CD4-positive, alpha-beta T cell treated with Interleukin-15 for 4 hours (primary cell): ENCODE measurements around the gene XPO4.
"Not testable (repeated sequence)": the region's sequence is repeated elsewhere in the genome, so short reads cannot be mapped to it uniquely, and the experiment has no call there.

ENCODE experiments used
- DNase-seq: peaks from one replicate; pipeline ENCODE4 v3.0.0-alpha.2; 2020; ENCODE audit warnings: low spot score

Gene XPO4

DNA sequence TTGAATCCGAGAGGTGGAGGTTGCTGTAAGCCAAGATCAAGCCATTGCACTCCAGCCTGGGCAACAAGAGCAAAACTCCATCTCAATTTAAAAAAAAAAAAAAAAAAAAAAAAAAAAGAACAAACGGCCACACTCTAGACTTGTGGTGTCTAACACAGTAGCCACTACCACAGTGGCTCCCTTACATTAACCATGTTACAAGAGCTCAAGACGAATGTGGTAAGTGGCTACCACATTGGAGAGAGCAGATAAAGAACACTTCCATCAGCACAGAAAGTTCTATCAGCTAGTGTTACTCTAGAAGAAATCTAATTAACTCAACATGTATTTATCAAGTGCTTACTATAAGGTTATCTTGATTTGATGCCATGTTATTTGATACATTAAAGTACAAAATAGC lies 11.5 kb downstream of the XPO4 start:
- no peak for DNase-seq

DNA sequence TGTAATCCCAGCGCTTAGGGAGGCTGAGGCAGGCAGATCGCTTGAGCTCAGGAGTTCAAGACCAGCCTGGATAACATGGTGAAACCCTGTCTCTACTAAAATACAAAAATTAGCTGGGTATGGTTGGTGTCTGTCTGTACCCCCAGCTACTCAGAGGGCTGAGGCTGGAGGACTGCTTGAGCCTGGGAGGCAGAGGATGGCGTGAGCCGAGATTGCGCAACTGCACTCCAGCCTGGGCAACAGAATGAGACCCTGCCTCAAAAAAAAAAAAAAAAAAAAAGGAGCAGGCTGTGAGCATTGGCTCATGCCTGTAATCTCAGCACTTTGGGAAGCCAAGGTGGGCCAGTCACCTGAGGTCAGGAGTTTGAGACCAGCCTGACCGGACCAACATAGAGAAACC lies 12.0 kb downstream of the XPO4 start:
- not testable (repeated sequence) for DNase-seq

GRCh38 chr13:20882206-20882605 lies 20.3 kb downstream of the XPO4 start:
- no peak for DNase-seq

GRCh38 chr13:20877902-20878301 lies 24.6 kb downstream of the XPO4 start:
- DNase-seq: no peak

DNA sequence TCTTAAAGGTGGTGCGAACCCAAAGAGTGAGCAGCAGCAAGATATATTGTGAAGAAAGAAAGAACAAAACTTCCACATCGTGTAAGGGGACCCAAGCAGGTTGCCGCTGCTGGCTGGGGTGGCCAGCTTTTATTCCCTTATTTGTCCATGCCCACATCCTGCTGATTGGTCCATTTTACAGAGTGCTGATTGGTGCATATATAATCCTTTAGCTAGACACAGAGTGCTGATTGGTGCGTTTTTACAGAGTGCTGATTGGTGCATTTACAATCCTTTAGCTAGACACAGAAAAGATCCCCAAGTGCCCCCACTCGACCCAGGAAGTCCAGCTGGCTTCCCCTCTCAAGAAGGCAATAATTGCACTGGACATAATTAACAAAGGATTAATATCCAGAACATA lies 25.7 kb downstream of the XPO4 start:
- not testable (repeated sequence) for DNase-seq

- DNase-seq: not testable (repeated sequence)
Measured at GRCh38 chr13:20874439-20874838, 28.1 kb downstream of the XPO4 start.

- no peak for DNase-seq
Measured at GRCh38 chr13:20873348-20873747, 29.2 kb downstream of the XPO4 start.

GRCh38 chr13:20870829-20871228 lies 31.7 kb downstream of the XPO4 start:
- no peak for DNase-seq

GRCh38 chr13:20869540-20869939 lies 33.0 kb downstream of the XPO4 start:
- DNase-seq: no peak

DNA sequence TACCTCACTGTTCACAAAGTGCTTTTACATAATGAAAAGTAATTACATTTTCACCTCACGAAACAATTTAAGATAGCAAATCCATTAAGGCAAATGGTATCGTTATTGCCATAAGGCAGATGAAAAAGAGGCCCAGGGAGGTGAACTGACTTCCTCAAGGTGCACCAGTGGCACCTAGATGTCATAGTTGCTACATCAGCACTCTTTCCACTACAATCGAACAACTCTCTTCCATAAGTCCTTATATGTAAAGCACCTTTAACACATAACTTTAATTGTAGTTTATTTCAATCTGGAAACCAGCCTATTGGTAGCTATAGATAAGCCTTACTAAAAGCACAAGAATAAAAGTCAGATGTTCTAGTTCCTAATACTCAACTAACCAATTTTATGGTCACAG lies 35.1 kb downstream of the XPO4 start:
- no peak for DNase-seq

DNA sequence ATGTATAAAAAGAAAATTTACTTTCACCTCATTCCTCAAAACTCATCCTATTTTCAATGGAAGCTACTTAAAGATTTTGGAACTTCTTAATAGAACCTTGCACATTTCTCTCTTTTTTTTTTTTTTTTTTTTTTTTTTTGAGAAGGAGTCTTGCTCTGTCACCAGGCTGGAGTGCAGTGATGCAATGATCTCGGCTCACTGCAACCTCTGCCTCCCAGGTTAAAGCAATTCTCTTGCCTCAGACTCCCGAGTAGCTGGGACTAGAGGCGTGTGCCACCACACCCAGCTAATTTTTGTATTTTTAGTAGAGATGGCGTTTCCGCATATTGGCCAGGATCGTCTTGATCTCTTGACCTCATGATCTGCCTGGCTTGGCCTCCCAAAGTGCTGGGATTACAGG lies 40.9 kb downstream of the XPO4 start:
- DNase-seq: not testable (repeated sequence)

- DNase-seq: no peak
Measured at GRCh38 chr13:20860844-20861243, 41.7 kb downstream of the XPO4 start.

DNA sequence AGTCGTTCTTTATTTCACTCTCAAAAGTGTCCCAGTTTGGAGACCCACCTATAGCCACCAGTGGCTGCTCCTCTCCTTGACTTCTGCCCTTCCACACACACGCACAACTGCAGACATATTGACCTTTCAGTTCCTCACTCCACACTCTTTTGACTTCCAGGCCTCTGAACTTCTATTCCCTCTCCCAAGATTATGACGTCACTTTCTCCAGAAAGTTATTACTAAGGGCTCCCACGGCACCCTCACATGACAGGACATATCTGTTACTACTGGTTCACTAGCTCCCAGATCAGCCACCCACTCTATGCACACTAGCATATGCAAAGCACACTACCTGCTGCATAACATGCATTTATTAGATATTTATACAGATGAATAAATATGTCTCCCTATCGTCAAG lies 45.9 kb downstream of the XPO4 start:
- DNase-seq: no peak

DNA sequence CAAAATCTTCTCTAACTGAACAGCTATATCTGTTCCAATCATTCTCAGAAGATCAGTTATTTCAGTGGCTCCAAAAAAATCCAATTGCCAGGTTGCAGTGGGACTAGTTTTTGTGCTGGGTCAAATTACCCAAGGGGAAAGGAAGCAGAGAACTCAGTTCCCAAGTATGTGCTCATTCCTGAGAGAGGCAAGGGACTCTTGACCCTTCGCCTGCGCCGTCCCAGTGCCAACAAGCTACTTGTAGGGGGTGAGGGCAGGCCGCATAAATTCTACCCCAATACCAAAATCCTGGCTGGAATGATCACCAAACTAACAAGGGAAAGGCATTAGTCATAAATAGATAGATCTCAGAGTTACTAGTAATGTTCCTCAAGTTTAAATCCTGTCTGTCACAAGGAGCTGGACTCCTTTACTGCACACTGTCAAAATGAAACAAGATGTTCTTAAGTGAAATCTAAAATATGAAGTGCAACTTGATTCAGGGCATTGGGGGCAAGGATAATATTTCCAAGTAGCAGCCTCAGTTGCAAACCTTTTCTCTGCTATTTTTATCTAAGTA lies 50.6 kb downstream of the XPO4 start:
- no peak for DNase-seq

DNA sequence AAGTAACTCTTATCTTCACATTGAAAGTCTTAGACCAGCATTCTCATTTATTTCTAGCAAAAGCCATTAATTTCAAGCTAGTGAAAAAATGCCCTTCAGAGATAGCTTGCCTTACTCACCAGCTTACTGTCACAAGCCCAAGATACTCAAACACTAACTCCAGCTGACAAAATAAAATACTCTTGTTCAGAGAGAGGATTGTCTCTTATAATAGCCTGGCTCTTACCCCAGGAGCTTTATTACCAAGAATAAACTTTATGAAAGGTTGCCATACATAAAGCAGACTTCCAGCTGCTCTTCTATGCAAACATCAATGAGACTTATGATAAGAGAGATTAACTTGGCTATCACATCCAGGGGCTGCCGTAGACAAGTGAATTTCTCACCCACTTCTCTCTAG lies 53.6 kb downstream of the XPO4 start:
- DNase-seq: no peak

DNA sequence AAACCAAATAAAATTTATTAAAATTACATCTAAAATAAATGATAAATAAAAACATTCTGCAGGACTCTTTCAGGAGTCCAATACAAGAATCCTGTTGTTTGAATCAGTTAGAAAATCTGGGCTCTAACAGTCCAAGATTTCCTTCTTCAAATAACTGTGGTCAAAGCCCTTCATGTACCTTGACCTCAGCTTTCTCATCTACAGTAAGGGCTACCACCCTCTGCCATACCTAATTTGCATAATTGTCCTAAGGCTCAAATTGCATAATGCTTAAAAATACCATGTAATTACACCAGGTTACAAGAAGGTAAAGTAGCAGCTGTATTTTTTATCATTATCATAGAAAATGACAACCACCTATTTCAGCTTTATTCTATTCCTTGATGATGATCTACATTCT lies 54.3 kb downstream of the XPO4 start:
- DNase-seq: no peak

- no peak for DNase-seq
Measured at GRCh38 chr13:20847296-20847695, 55.2 kb downstream of the XPO4 start.

GRCh38 chr13:20843166-20843565 lies 59.4 kb downstream of the XPO4 start:
- DNase-seq: no peak

GRCh38 chr13:20840568-20840967 lies 62.0 kb downstream of the XPO4 start:
- no peak for DNase-seq

- DNase-seq: no peak
Measured at GRCh38 chr13:20833900-20834679, 68.5 kb downstream of the XPO4 start.

DNA sequence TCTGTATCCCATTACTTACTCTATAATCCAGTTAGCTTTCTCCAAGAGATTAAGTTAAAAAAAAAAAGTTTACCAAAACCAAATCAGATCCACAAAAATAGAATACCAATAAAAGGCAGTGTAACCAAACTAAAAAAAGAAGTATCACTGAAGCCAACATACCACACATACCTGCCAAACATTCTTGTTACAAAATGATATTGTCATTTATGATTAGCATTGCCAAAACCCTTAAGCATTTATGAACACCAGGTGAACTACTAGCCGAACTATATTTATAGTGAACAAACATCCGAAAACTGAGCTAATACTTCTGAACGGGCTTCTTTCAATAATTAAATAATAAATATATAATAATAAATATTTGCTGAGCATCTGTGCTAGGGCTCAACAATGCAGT lies 69.7 kb downstream of the XPO4 start:
- no peak for DNase-seq

- no peak for DNase-seq
Measured at GRCh38 chr13:20831933-20832332, 70.6 kb downstream of the XPO4 start.

DNA sequence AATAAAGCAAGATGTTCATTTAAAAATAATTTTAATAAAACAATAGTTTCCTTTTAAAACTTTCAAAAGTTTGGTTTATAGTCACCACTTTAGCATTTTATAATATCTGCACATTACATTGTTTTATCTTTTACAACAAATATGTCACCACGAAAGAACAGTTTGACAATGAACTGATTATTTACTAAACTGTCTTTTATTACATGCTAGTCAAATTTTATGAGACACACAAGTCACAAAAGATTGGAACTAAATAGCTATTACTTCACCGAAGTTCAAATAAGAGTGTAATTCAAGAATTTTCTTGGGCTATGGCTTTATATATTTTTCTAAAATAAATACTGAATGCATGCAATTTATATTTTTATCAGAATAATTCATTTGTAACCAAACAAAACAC lies 71.3 kb downstream of the XPO4 start:
- no peak for DNase-seq
